Activated CD8-positive, alpha-beta memory T cell treated with anti-CD3 and anti-CD28 coated beads, Interleukin-2, amount 10 ng/mL, durations not matched to agents 7 days and 5 days (primary cell): Measurements from ENCODE around the gene CARNS1. TPM values are rescaled to one million over a fixed set of nuclear protein-coding genes. Genes with fewer than 3 reads are reported as not detected.
"Not testable (repeated sequence)": the region's sequence is repeated elsewhere in the genome, so short reads cannot be mapped to it uniquely, and the experiment has no call there.

Source experiments
- ATAC-seq: fragments of 150-1000 bp; cut with Tn5 transposase; one replicate; pipeline ENCODE4 v1.10.0; 2021; ENCODE audit warnings: moderate library complexity
- CTCF ChIA-PET: fragments of 350-600 bp; sonication (Branson Sonifier 250); formaldehyde crosslinking; loops from one replicate; lab custom pipeline; 2021; ENCODE audit warnings: antibody characterized with exemption; lab: Charles Lee
- DNase-seq: peaks from one replicate; pipeline ENCODE4 v3.0.0-alpha.2; 2020
- H3K27ac Mint-ChIP-seq: one replicate; pipeline ENCODE4 v1.8.0; 2021; ENCODE audit warnings: mild to moderate bottlenecking, mixed read lengths
- H3K27me3 Mint-ChIP-seq: one replicate; pipeline ENCODE4 v1.8.0; 2021; ENCODE audit warnings: mixed read lengths
- H3K36me3 Mint-ChIP-seq: one replicate; pipeline ENCODE4 v1.8.0; 2021; ENCODE audit warnings: mild to moderate bottlenecking, mixed read lengths
- H3K4me1 Mint-ChIP-seq: one replicate; pipeline ENCODE4 v1.8.0; 2021; ENCODE audit warnings: mixed read lengths
- H3K4me3 Mint-ChIP-seq: one replicate; pipeline ENCODE4 v1.8.0; 2021; ENCODE audit warnings: mild to moderate bottlenecking, moderate library complexity, mixed read lengths
- H3K9me3 Mint-ChIP-seq: one replicate; pipeline ENCODE4 v1.8.0; 2022; ENCODE audit warnings: low read depth, mixed read lengths
- total RNA-seq, 2 experiments: library from RNA; stranded (reverse); gene quantifications; one replicate each; pipeline ENCODE4 v1.2.3, GENCODE V29; 2021

The CARNS1 gene
- total RNA-seq, 2 experiments from 2014 or later: 1.3 TPM

DNA sequence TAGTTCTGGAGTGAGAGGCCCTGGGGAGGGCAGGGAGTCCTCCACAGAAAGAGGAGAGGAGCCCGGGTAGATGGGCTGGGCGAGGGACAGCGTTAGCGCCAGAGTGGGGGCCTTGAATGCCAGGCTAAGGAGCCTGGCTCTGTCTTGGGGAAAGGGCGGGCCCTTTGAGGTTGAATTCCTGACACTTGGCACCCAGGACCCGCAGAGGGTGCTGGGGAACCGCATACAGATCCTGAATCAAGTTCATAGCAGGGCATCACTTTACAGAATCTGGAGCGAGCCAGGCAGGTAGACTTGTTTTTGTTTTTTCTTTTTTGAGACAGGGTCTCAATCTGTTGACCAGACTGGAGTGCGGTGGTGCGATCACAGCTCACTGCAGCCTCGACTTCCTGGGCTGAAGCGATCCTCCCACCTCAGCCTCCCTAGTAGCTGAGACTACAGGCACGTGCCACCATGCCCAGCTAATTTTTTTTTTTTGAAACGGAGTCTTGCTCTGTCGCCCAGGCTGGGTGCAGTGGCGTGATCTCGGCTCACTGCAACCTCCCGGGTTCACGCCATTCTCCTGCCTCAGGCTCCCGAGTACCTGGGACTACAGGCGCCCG is 6.1 kb downstream of the CARNS1 start:
- Mint-ChIP-seq H3K9me3 (no peaks in the 10 kb centered on the region), H3K4me3 (peak overlapping the region; percentile 51), H3K4me1 (peaks cover 37% of the 10 kb centered on the region), H3K36me3 (no peaks in the 10 kb centered on the region), H3K27ac (peak overlapping the region; percentile 81), H3K27me3 (peaks cover under 1% of the 10 kb centered on the region)
- no peak for DNase-seq
- ATAC-seq: no peak
- CTCF ChIA-PET: interaction anchor here (1.1 to 9.4 kb wide), 3 partner anchors 13 to 30 kb away, joined by 4 to 88 read pairs (median 34); partner anchors contain the start of genes PPP1CA, RAD9A and TBC1D10C

DNA sequence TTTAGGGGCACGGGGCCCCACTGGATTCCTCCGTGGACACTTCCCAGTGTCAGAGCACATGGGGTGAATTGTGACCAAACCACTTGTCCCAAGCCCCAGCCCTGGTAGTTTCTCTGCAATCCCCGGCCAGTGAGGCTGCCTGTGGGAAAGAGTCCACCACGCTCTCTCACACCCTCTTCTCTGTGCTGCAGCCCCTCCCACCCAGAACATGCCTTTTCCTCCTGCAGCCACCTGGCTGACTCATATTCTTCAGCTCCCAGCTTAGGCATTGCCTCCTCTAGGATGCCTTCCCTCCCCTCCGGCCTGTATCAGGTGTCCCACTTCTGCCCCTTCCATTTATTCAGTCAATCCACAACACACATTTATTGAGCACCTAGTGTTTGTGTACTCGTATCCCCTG is 7.4 kb downstream of the CARNS1 start:
- H3K36me3 Mint-ChIP-seq: no peaks in the 10 kb centered on the region
- ATAC-seq (no peak), DNase-seq (no peak)
- no peaks in the 10 kb centered on the region for H3K27me3 Mint-ChIP-seq
- CTCF ChIA-PET: interaction anchor here (0.9 to 2.6 kb wide), 3 partner anchors 10 to 32 kb away, joined by 3 to 12 read pairs (median 3); partner anchors contain the start of genes PTPRCAP and RAD9A
- no peak overlapping the region for H3K4me3 Mint-ChIP-seq
- H3K27ac Mint-ChIP-seq: no peak overlapping the region
- no peaks in the 10 kb centered on the region for H3K9me3 Mint-ChIP-seq
- H3K4me1 Mint-ChIP-seq: peaks cover 42% of the 10 kb centered on the region

- CTCF ChIA-PET: interaction anchor here (1.2 to 2.6 kb wide), 3 partner anchors 11 to 41 kb away, joined by 3 to 12 read pairs (median 5); partner anchors contain the start of gene RAD9A
- H3K27me3 Mint-ChIP-seq: no peaks in the 10 kb centered on the region
- no peaks in the 10 kb centered on the region for H3K9me3 Mint-ChIP-seq
- H3K27ac Mint-ChIP-seq: no peak overlapping the region
- H3K4me1 Mint-ChIP-seq: peaks cover 43% of the 10 kb centered on the region
- DNase-seq (no peak), ATAC-seq (no peak)
- H3K36me3 Mint-ChIP-seq: no peaks in the 10 kb centered on the region
- no peak overlapping the region for H3K4me3 Mint-ChIP-seq
Observed at GRCh38 chr11:67423466-67423865, 8.0 kb downstream of the CARNS1 start.

DNA sequence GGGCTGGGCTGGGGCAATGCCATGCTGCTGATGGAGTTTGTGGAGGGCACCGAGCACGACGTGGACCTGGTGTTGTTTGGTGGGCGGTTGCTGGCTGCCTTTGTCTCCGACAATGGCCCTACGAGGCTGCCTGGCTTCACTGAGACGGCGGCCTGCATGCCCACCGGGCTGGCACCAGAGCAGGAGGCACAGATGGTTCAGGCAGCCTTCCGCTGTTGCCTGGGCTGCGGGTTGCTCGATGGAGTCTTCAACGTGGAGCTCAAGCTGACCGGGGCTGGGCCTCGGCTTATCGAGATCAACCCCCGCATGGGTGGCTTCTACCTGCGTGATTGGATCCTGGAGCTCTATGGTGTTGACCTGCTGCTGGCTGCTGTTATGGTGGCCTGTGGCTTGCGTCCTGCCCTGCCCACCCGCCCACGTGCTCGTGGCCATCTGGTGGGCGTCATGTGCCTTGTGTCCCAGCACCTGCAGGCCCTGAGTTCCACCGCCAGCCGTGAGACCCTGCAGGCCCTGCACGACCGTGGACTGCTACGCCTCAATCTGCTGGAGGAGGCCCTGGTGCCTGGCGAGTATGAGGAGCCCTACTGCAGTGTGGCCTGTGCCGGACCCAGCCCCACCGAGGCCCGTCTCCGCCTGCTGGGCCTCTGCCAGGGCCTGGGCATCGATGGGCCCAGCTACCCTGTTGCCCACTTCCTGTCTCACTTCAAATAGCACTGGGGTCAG is 8.6 kb downstream of the CARNS1 start:
- no peaks in the 10 kb centered on the region for H3K9me3 Mint-ChIP-seq
- peaks cover 2% of the 10 kb centered on the region for H3K36me3 Mint-ChIP-seq
- no peak overlapping the region for H3K27ac Mint-ChIP-seq
- H3K27me3 Mint-ChIP-seq: no peaks in the 10 kb centered on the region
- ATAC-seq (no peak), DNase-seq (no peak)
- CTCF ChIA-PET: interaction anchor here (0.6 to 2.6 kb wide), 6 partner anchors 11 to 63 kb away, joined by 3 to 12 read pairs (median 4); partner anchors contain the start of genes PPP1CA and TBC1D10C
- peaks cover 43% of the 10 kb centered on the region for H3K4me1 Mint-ChIP-seq
- no peak overlapping the region for H3K4me3 Mint-ChIP-seq

DNA sequence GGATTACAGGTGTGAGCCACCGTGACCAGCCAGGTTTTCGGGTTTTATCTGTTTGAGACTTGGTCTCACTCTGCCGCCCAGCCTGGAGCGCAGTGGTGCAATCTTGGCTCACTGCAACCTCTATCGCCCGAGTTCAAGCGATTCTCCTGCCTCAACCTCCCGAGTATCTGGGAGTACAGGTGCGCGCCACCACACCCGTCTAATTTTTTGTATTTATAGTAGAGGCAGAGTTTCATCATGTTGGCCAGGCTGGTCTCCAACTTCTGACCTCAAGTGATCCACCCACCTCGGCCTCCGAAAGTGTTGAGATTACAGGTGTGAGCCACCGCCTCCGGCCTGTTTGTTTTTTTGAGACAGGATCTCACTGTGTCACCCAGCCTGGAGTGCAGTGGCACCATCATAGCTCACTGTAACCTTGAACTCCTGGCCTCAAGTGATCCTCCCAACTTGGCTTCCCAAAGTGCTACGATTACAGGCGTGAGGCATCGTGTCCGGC is 11.9 kb downstream of the CARNS1 start:
- CTCF ChIA-PET: interaction anchor here (0.8 to 3.3 kb wide), 7 partner anchors 11 to 71 kb away, joined by 3 to 16 read pairs (median 4); partner anchors contain the start of gene PPP1CA

DNA sequence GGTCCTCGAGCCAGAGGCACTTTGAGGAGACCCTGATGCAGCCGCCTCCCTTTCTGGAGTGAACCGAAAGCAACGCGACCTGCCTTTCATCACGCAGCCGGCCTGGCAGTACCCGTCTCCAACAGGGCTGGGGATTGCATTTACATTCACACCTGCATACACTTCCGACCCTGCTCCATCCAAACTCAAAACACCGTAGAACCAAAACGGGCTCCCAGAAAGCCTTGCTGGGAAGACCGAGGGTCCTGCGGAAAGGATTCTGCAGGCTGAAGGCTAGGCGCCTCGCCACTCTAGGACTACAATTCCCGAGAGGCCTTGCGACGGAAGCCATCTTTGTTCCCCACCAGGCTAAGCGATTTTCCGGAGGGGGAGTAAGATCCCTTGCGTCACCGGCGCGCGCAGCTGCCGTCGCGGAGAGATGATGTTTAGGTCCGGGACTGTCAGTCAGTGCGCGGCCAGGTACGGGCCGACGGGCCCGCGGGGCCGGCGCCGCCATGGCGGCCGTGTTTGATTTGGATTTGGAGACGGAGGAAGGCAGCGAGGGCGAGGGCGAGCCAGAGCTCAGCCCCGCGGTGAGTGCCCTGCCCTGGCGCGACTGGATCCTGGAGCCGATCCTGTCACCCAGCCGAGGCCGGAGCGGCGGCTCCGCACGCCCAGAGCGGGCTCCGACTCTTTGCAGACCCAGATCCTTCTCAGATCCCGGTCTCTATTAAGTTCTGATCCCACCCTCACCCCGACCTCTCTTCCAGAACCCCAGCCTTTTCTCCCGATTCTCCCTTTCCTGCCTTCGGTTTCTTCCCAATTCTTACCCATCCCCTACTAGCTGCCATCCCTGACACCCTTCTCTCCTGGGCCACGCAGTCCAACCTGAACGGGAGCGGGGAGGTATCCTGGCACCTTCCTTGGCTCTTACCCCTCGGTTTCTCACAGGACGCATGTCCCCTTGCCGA is 12.8 kb downstream of the CARNS1 start, which contains the start of gene RPS6KB2:
Gene RPS6KB2 (plus strand): TSS at position 443 of the 950 bp plus-strand sequence. CDS start 52 bp downstream, at position 495.
- CTCF ChIA-PET: interaction anchor here (0.7 to 3.3 kb wide), 12 partner anchors 8 to 72 kb away, joined by 3 to 16 read pairs (median 5); partner anchors contain the start of genes PPP1CA, PTPRCAP and TBC1D10C
- Mint-ChIP-seq H3K4me1 (peaks cover 52% of the 10 kb centered on the region), H3K36me3 (peaks cover 13% of the 10 kb centered on the region), H3K27ac (peak within 1 kb of the TSS; percentile 95), H3K4me3 (peak within 1 kb of the TSS; percentile 94), H3K9me3 (no peaks in the 10 kb centered on the region), H3K27me3 (no peaks in the 10 kb centered on the region)
- DNase-seq (peak; percentile 100), ATAC-seq (peak; percentile 91)

More for the DNA sequence above, 11.9 kb downstream of the CARNS1 start:
- Mint-ChIP-seq H3K4me1 (peaks cover 49% of the 10 kb centered on the region), H3K27ac (peak overlapping the region; percentile 95), H3K4me3 (peak overlapping the region; percentile 94), H3K36me3 (peaks cover 13% of the 10 kb centered on the region)
- not testable (repeated sequence) for DNase-seq, H3K9me3 Mint-ChIP-seq, H3K27me3 Mint-ChIP-seq
- ATAC-seq: peak; percentile 5

DNA sequence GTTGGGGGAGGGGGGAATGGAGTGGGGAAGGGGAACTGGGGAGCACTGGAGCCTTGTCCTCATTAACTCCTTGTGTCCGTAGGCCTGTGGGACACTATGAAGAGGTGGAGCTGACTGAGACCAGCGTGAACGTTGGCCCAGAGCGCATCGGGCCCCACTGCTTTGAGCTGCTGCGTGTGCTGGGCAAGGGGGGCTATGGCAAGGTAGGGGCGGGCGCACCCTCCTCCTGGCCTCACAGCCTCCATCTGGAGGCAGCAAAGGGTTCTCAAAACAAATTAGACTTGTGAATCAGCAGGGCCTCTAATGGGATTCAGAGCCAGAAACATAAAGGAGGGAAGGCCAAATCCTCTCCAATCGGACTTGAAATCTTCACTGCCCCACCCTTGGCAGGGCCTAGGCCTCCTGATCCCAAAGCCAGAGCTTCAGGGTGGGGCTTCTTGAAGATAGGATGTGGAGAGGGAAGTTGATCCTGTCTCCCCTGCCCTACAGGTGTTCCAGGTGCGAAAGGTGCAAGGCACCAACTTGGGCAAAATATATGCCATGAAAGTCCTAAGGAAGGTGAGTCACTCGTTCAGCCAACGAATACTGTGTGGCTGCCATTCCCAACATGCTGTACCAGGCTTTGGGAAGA is 13.7 kb downstream of the CARNS1 start:
- H3K9me3 Mint-ChIP-seq: no peaks in the 10 kb centered on the region
- CTCF ChIA-PET: interaction anchor here (0.8 to 3.3 kb wide), 9 partner anchors 9 to 47 kb away, joined by 3 to 16 read pairs (median 5); partner anchors contain the start of genes PPP1CA and TBC1D10C

GRCh38 chr11:67429722-67430121 is 14.2 kb downstream of the CARNS1 start:
- Mint-ChIP-seq H3K27me3 (no peaks in the 10 kb centered on the region), H3K36me3 (peaks cover 20% of the 10 kb centered on the region), H3K4me1 (peaks cover 63% of the 10 kb centered on the region), H3K9me3 (no peaks in the 10 kb centered on the region), H3K27ac (no peak overlapping the region), H3K4me3 (peak overlapping the region; percentile 94)
- DNase-seq: no peak
- ATAC-seq: no peak
- CTCF ChIA-PET: interaction anchor here (1.5 to 3.3 kb wide), 4 partner anchors 12 to 28 kb away, joined by 6 to 16 read pairs (median 10); partner anchors contain the start of genes PPP1CA and TBC1D10C

More for the DNA sequence above, 13.7 kb downstream of the CARNS1 start:
- no peaks in the 10 kb centered on the region for H3K27me3 Mint-ChIP-seq
- peaks cover 60% of the 10 kb centered on the region for H3K4me1 Mint-ChIP-seq
- ATAC-seq (no peak), DNase-seq (no peak)
- H3K4me3 Mint-ChIP-seq: peak overlapping the region; percentile 94
- H3K36me3 Mint-ChIP-seq: peaks cover 18% of the 10 kb centered on the region
- H3K27ac Mint-ChIP-seq: peak overlapping the region; percentile 95

DNA sequence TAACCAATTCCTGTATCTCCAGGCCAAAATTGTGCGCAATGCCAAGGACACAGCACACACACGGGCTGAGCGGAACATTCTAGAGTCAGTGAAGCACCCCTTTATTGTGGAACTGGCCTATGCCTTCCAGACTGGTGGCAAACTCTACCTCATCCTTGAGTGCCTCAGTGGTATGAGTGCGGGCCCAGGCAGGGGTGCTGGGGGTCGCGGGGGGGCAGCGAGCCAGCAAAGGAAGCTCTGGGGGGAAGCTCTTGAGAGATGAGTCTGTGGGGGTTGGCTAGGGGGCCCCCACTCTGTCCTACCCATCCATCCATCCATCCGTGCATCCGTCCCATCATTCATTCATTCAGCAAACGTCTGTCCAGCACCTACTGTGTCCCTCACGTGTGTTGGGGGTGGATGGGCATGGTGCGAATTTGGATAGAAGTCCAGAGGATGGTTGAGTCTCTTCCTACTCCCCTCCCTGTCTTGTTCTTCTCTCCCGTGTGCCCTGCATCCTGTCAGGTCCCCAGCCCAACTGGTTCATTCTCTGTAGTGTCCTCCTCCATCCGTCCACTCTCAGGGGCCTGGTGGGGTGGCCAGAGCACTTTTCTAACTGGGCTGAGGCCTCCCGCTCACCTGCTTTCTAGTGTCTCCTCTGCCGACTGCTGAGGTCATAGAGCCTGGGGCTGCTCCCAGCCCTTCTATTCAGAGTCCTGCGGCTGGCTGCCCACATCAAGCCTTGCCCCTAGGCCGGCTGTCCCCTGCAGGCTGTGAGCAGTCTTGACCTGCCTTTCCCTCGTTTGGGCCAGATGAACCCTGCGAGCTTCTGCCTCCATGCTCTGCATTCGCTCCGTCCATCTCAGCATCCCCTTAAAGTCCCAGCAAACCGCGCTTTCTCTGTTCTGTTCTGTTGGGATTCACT is 16.1 kb downstream of the CARNS1 start:
- Mint-ChIP-seq H3K36me3 (peaks cover 34% of the 10 kb centered on the region), H3K27ac (peak overlapping the region; percentile 41), H3K27me3 (no peaks in the 10 kb centered on the region), H3K9me3 (no peaks in the 10 kb centered on the region), H3K4me3 (no peak overlapping the region), H3K4me1 (peaks cover 68% of the 10 kb centered on the region)
- CTCF ChIA-PET: interaction anchor here (8.0 kb wide), 1 partner anchor 29 kb away, joined by 96 read pairs; the partner anchor contains the start of genes PPP1CA and TBC1D10C
- no peak for ATAC-seq
- no peak for DNase-seq

- H3K36me3 Mint-ChIP-seq: peaks cover 42% of the 10 kb centered on the region
- no peak for ATAC-seq
- peaks cover 57% of the 10 kb centered on the region for H3K4me1 Mint-ChIP-seq
- H3K4me3 Mint-ChIP-seq: no peak overlapping the region
- no peaks in the 10 kb centered on the region for H3K9me3 Mint-ChIP-seq
- no peak for DNase-seq
- no peaks in the 10 kb centered on the region for H3K27me3 Mint-ChIP-seq
- CTCF ChIA-PET: interaction anchor here (8.0 kb wide), 1 partner anchor 30 kb away, joined by 96 read pairs; the partner anchor contains the start of genes PPP1CA and TBC1D10C
- peak overlapping the region; percentile 78 for H3K27ac Mint-ChIP-seq
Observed at GRCh38 chr11:67432655-67433349, 17.3 kb downstream of the CARNS1 start.
